ENCODE measurements around the gene C11orf68. TPM values are rescaled to one million over a fixed set of nuclear protein-coding genes. Genes with fewer than 3 reads are reported as not detected.
"Not testable (repeated sequence)": the region's sequence is repeated elsewhere in the genome, so short reads cannot be mapped to it uniquely, and the experiment has no call there.

The C11orf68 gene
- total RNA-seq, 2 donors from 2014 or later, result 34.7 to 36.5 TPM

DNA sequence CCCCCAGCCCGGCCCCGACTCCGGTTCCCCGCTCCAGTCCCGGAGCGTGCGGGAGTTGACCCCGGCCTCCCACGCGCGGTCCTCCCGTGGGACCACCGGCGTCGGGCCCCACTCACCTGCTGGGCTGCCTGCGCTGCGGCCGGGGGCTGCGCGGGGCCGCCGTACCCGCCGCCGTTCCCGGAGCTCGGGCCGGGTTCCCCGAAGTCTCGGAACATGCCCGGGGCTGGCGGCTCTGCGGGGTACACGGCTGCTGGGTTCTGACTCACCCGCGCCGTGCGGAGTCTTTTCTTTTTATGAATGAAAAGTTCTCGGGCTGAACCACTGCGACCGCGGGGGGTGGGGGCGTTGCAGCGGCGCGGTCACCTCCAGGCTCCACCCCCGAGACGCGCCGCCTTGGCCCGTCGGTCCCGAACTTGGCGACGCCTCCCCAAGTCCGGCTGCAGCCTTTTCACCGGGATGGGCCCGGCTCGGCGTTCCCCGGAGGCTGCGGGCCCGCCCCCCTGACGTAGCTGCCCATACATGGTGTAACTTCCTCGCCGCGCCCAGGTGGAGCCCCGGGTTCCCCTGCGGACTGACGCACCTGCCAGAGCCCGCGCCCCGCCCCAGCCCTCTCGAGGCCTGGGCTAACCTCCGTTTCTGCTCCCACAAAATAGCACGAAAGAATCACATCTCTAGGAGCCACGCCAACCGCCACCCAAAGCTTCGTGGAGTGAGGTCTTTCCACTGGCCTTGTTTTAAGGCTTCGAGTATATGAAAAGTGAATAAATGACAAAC lies 18.6 kb downstream of the C11orf68 start, which contains the start of gene FOSL1:
Gene FOSL1, minus strand, starts transcription at position 264 of the 774 bp plus-strand sequence. Its CDS starts 49 bp downstream, at position 215.
- H3K27ac Mint-ChIP-seq, result peak within 1 kb of the TSS; percentile 72
- peak within 1 kb of the TSS; percentile 91 to 93 for H3K4me3 Mint-ChIP-seq
- peaks cover 4 to 6% of the 10 kb centered on the region in 2 donors for H3K36me3 Mint-ChIP-seq (ENCODE audit: insufficient read depth in 2 of 2)
- ATAC-seq (replicated peaks in 1 of 2) (peak; percentile 77 to 80), DNase-seq (peak; percentile 95 to 96)
- H3K27me3 Mint-ChIP-seq (ENCODE audit: low read depth), result no peaks in the 10 kb centered on the region
- no peaks in the 10 kb centered on the region for H3K9me3 Mint-ChIP-seq
- H3K4me1 Mint-ChIP-seq (ENCODE audit: low read depth), result peaks cover 59% of the 10 kb centered on the region

- DNase-seq (peak; percentile 86 to 87), ATAC-seq (replicated peaks in 1 of 2) (peak; percentile 42 to 58)
- peak overlapping the region; percentile 91 to 93 for H3K4me3 Mint-ChIP-seq
- H3K36me3 Mint-ChIP-seq (ENCODE audit: insufficient read depth in 2 of 2), result peaks cover 6 to 7% of the 10 kb centered on the region in 2 donors
- peaks cover 63% of the 10 kb centered on the region for H3K4me1 Mint-ChIP-seq (ENCODE audit: low read depth)
- H3K9me3 Mint-ChIP-seq, result no peaks in the 10 kb centered on the region
- no peaks in the 10 kb centered on the region for H3K27me3 Mint-ChIP-seq (ENCODE audit: low read depth)
- peak overlapping the region; percentile 72 for H3K27ac Mint-ChIP-seq
Measured at GRCh38 chr11:65899356-65900124, 19.3 kb downstream of the C11orf68 start.

- H3K27me3 Mint-ChIP-seq (ENCODE audit: low read depth), result no peaks in the 10 kb centered on the region
- peaks cover 69% of the 10 kb centered on the region for H3K4me1 Mint-ChIP-seq (ENCODE audit: low read depth)
- DNase-seq (no peak), ATAC-seq (replicated peaks in 1 of 2) (no peak)
- peaks cover 6 to 7% of the 10 kb centered on the region in 2 donors for H3K36me3 Mint-ChIP-seq (ENCODE audit: insufficient read depth in 2 of 2)
- H3K9me3 Mint-ChIP-seq, result no peaks in the 10 kb centered on the region
- peak overlapping the region; percentile 98 for H3K27ac Mint-ChIP-seq
- H3K4me3 Mint-ChIP-seq, result peak overlapping the region; percentile 91 to 93
Measured at GRCh38 chr11:65898656-65899355, 20.1 kb downstream of the C11orf68 start.

DNA sequence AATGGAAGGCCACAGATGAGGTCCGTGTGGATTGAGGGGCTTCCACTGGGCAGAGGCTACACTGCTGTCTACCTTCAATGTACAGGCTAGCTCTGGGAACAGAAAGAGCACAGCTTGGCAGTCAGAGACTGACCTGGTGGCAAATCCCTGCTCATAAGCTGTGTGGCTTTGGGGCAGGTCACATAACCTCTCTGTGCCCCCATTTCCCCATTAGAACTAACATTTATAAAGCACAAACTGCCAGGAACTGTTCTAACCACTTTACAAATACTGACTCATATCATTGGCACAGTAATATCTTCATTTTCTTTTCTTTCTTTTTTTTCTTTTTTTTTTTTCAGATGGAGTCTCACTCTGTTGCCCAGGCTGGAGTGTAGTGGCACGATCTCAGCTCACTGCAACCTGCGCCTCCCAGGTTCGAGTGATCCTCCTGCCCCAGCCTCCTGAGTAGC lies 21.8 kb downstream of the C11orf68 start:
- Mint-ChIP-seq H3K36me3 (ENCODE audit: insufficient read depth in 2 of 2) (peaks cover 6 to 7% of the 10 kb centered on the region in 2 donors), H3K27me3 (ENCODE audit: low read depth) (no peaks in the 10 kb centered on the region), H3K27ac (peak overlapping the region; percentile 94), H3K9me3 (no peaks in the 10 kb centered on the region), H3K4me1 (ENCODE audit: low read depth) (peaks cover 76% of the 10 kb centered on the region), H3K4me3 (peak overlapping the region; percentile 56 to 75)
- ATAC-seq (replicated peaks in 1 of 2) (no peak), DNase-seq (no peak)

GRCh38 chr11:65896034-65896999 lies 22.5 kb downstream of the C11orf68 start:
- peak overlapping the region; percentile 94 for H3K27ac Mint-ChIP-seq

DNA sequence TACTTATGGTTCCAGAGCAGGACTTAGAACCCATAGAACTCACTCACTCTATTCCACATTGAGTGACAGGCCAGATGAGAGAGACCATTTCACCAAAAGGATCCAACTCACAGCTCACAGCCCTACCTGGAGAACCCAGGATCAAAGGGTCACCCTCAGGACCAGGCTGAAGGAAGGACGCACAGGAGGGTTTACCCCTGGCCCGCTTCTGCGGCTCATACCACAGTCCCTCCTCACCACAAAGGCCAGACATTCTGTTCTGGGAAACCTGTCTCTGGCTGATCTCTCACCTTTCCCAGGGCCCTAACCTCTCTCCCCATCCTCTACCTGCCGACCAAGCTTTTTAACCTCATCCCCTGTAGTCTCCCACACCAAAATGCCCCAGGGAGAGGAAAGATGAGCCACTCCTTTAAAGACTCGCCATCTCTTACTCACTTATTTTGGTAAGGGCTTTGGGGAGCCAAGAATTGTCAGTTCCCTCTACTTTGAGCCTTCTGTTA lies 23.3 kb downstream of the C11orf68 start:
- Mint-ChIP-seq H3K27ac (peak overlapping the region; percentile 94), H3K9me3 (no peaks in the 10 kb centered on the region), H3K36me3 (ENCODE audit: insufficient read depth in 2 of 2) (peaks cover 6 to 7% of the 10 kb centered on the region in 2 donors), H3K27me3 (ENCODE audit: low read depth) (no peaks in the 10 kb centered on the region), H3K4me1 (ENCODE audit: low read depth) (peaks cover 62% of the 10 kb centered on the region), H3K4me3 (peak overlapping the region; percentile 35 to 75)
- ATAC-seq (replicated peaks in 1 of 2) (no peak), DNase-seq (no peak)

More at GRCh38 chr11:65896034-65896999, 22.5 kb downstream of the C11orf68 start:
- peak overlapping the region; percentile 56 to 75 for H3K4me3 Mint-ChIP-seq
- peaks cover 6 to 7% of the 10 kb centered on the region in 2 donors for H3K36me3 Mint-ChIP-seq (ENCODE audit: insufficient read depth in 2 of 2)
- H3K9me3 Mint-ChIP-seq, result no peaks in the 10 kb centered on the region
- DNase-seq, result no peak
- ATAC-seq (replicated peaks in 1 of 2), result peak in 1 of 2 donors; percentile 11
- peaks cover 70% of the 10 kb centered on the region for H3K4me1 Mint-ChIP-seq (ENCODE audit: low read depth)
- H3K27me3 Mint-ChIP-seq (ENCODE audit: low read depth), result no peaks in the 10 kb centered on the region

DNA sequence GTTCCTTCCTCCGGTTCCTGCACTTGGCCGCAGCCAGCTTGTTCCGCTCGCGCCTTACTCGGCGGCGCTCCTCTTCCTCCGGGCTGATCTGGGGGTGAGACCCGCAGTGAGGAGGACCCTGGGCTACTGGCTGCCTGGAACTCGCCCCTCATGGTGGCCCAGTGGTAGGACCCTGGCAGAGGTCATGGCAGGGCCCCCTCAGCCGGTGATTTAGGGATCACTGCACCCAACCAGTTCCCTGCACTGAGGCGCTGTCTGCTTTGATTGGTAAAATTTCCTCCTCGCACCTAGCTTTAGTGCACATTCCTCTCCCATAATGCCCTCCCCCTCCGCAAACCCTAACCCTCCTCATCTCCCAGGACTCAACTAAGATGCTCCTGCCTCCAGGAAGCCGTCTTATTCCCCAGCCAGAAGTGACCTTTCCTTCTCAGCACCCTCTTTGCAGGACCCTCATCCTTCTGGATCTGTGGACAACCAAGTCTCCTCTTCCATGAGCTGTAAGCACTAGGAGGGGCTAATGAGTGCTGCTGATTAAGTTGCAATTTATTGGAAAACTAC lies 24.7 kb downstream of the C11orf68 start:
- Mint-ChIP-seq H3K4me1 (ENCODE audit: low read depth) (peaks cover 73% of the 10 kb centered on the region), H3K4me3 (peak overlapping the region; percentile 91 to 94), H3K9me3 (no peaks in the 10 kb centered on the region), H3K27ac (peak overlapping the region; percentile 29), H3K36me3 (ENCODE audit: insufficient read depth in 2 of 2) (peaks cover 6 to 7% of the 10 kb centered on the region in 2 donors), H3K27me3 (ENCODE audit: low read depth) (no peaks in the 10 kb centered on the region)
- peak; percentile 53 to 60 for DNase-seq
- ATAC-seq (replicated peaks in 1 of 2), result no peak

GRCh38 chr11:65892661-65893317 lies 26.1 kb downstream of the C11orf68 start:
- Mint-ChIP-seq H3K27ac (peak overlapping the region; percentile 89), H3K36me3 (ENCODE audit: insufficient read depth in 2 of 2) (peaks cover 4 to 6% of the 10 kb centered on the region in 2 donors), H3K9me3 (no peaks in the 10 kb centered on the region), H3K4me1 (ENCODE audit: low read depth) (peaks cover 76% of the 10 kb centered on the region), H3K27me3 (ENCODE audit: low read depth) (no peaks in the 10 kb centered on the region), H3K4me3 (peak overlapping the region; percentile 91 to 94)
- no peak for DNase-seq
- ATAC-seq (replicated peaks in 1 of 2), result no peak

DNA sequence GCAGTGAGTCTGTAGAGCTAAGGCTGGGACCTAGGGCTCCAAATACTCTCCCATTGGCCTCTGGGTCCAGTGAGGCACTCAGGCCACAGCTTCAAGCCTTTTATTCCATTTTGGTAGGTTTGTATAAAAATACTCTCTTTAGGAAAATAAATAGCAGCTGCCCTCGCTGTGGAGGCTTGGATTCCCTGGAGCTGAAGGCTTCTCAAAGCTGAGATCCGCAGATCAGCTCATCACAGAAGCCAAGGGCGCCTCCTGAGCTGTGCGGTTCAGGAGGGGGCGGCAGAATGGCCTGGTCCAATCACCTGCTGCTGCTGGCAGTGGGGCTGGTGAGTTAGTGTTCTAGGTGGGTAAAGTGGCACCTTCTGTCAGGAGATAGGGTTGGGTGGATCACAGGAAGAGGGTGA lies 26.7 kb downstream of the C11orf68 start:
- not testable (repeated sequence) for H3K36me3 Mint-ChIP-seq (ENCODE audit: insufficient read depth in 2 of 2); H3K9me3 Mint-ChIP-seq; H3K27me3 Mint-ChIP-seq (ENCODE audit: low read depth); ATAC-seq (replicated peaks in 1 of 2)
- Mint-ChIP-seq H3K27ac (peak overlapping the region; percentile 89), H3K4me3 (peak overlapping the region; percentile 91 to 94), H3K4me1 (ENCODE audit: low read depth) (peaks cover 77% of the 10 kb centered on the region)
- peak; percentile 49 to 54 for DNase-seq

DNA sequence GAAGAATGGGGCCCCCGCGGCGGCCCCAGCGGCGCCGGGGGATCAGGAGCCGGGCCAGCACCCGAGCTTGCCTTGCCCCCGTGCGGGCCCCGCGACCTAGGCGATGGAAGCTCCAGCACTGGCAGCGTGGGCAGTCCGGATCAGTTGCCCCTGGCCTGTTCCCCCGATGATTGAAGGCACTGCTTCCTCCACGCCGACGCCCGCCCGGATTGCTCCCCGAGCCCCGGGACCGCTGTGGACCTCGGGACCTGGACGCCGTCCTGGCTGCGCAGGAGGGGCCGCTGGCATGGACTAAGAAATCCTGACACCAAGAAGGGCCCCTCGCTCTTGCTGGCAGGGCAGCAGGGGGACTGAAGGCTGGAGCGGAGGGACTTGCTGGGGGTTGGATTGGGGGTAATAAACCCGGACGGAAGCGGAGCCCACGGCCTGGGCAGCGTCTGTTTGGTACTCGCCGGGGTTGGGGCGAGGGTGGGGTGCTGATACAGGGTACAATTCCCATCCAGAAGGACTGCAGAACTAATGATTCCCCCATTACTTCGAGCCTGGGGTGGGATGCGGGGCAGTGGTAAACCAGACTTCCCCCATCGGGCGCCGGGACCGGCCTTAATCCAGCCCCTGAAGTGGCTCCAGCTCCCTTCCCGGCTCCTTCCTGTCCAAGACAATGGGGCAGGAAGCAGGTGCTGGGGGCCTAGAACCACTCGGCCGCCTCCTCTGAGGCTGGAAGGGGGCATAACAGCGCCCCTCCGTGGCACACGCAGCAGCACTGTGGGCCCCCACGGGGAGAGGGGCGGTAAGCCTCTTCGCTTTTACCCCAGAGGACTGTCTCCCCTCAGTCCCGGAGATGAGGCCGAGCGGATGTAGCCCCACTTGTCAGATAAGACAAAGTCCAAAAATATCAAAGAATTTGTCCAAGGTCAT lies 27.4 kb downstream of the C11orf68 start:
- peaks cover 4 to 9% of the 10 kb centered on the region in 2 donors for H3K36me3 Mint-ChIP-seq (ENCODE audit: insufficient read depth in 2 of 2)
- peak overlapping the region; percentile 89 for H3K27ac Mint-ChIP-seq
- H3K27me3 Mint-ChIP-seq (ENCODE audit: low read depth), result no peaks in the 10 kb centered on the region
- DNase-seq, result peak; percentile 57 to 58
- H3K4me1 Mint-ChIP-seq (ENCODE audit: low read depth), result peaks cover 77% of the 10 kb centered on the region
- H3K9me3 Mint-ChIP-seq, result no peaks in the 10 kb centered on the region
- no peak for ATAC-seq (replicated peaks in 1 of 2)
- H3K4me3 Mint-ChIP-seq, result peak overlapping the region; percentile 91 to 94
